Adrenal gland (tissue), 5 donors: ENCODE data around the gene ACAD8.

Experiments used
- POLR2A ChIP-seq, 2 donors: fragments of 450-650 bp; IDR thresholded peaks; one replicate each; pipeline ENCODE4 v1.6.1; 2017; ENCODE audit warnings: antibody characterized with exemption in 2 of 2, mild to moderate bottlenecking in 2 of 2, moderate library complexity in 1 of 2
- TF ChIP-seq, protein P1 (sequence below), 6 experiments: fragments of 450-650 bp in 4 of 6; fragments of 200-600 bp in 2 of 6; sonication (generic) in 1 of 6; IDR thresholded peaks; 1 replicate in 5 of 6; 2 replicates in 1 of 6; pipeline versions ENCODE4 v1.5.1 to v1.8.0; 2016 to 2021; ENCODE audit warnings: antibody characterized with exemption in 6 of 6, mild to moderate bottlenecking in 2 of 6, moderate library complexity in 1 of 6
- donor health status: DM: no; HTN: no; CAD: no.

DNA sequence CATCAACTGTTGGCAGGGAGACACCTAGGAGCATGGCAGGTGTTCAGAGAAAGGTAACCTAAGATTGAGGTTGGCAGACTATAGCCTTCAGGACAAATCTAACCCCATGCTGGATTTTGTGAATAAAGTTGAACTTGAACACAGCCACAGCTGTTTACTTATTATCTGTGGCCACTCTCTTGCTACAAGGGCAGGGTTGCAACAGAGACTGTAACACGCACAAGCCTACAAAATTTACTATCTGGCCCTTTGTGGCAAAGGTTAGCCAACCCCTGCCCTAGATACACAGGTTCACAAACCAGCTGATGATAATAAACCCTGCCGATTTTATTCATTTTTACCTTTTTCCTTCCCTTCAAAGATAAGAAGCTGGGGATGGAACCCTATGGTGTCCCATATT lies 2.7 kb upstream of the ACAD8 start:
- TF ChIP-seq, protein P1, sequence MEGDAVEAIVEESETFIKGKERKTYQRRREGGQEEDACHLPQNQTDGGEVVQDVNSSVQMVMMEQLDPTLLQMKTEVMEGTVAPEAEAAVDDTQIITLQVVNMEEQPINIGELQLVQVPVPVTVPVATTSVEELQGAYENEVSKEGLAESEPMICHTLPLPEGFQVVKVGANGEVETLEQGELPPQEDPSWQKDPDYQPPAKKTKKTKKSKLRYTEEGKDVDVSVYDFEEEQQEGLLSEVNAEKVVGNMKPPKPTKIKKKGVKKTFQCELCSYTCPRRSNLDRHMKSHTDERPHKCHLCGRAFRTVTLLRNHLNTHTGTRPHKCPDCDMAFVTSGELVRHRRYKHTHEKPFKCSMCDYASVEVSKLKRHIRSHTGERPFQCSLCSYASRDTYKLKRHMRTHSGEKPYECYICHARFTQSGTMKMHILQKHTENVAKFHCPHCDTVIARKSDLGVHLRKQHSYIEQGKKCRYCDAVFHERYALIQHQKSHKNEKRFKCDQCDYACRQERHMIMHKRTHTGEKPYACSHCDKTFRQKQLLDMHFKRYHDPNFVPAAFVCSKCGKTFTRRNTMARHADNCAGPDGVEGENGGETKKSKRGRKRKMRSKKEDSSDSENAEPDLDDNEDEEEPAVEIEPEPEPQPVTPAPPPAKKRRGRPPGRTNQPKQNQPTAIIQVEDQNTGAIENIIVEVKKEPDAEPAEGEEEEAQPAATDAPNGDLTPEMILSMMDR (IDR thresholded peaks at IDR 0.05), result no peak
- no peak for TF ChIP-seq POLR2A (IDR thresholded peaks at IDR 0.05)
